Loucy (cell line): ENCODE data around the gene ITCH.
"Not testable (repeated sequence)": the region's sequence is repeated elsewhere in the genome, so short reads cannot be mapped to it uniquely, and the experiment has no call there.

Experiments
- H2AFZ ChIP-seq: fragments of 200-600 bp; sonication (generic); 2 replicates; pipeline ENCODE4 v1.6.0; 2016; ENCODE audit warnings: antibody characterized with exemption, mild to moderate bottlenecking, low read length, moderate library complexity
- H3F3A ChIP-seq: fragments of 200-600 bp; 2 replicates; pipeline ENCODE4 v1.6.0; 2016; ENCODE audit warnings: antibody characterized with exemption, low read depth, mild to moderate bottlenecking
- H3K27me3 ChIP-seq: fragments of 200-600 bp; sonication (generic); 2 replicates; pipeline ENCODE4 v1.6.1; 2014; ENCODE audit warnings: low read length, mild to moderate bottlenecking; ENCODE audit not compliant: insufficient read depth, poor library complexity, severe bottlenecking
- H3K36me3 ChIP-seq: fragments of 200-600 bp; sonication (generic); 2 replicates; pipeline ENCODE4 v1.6.1; 2016; ENCODE audit warnings: low read length; ENCODE audit not compliant: insufficient read depth
- H3K4me1 ChIP-seq: fragments of 200-600 bp; sonication (generic); 2 replicates; pipeline ENCODE4 v1.5.1; 2014; ENCODE audit warnings: low read length, mild to moderate bottlenecking; ENCODE audit not compliant: insufficient read depth, poor library complexity, severe bottlenecking
- H3K4me2 ChIP-seq: fragments of 200-600 bp; sonication (generic); 2 replicates; pipeline ENCODE4 v1.6.0; 2014; ENCODE audit warnings: antibody characterized with exemption, low read length, low read depth, mild to moderate bottlenecking; ENCODE audit not compliant: poor library complexity, severe bottlenecking
- H3K4me3 ChIP-seq: fragments of 200-600 bp; sonication (generic); 2 replicates; pipeline ENCODE4 v1.5.1; 2014; ENCODE audit warnings: low read length, mild to moderate bottlenecking, mixed read lengths; ENCODE audit not compliant: poor library complexity, severe bottlenecking
- H3K79me2 ChIP-seq: fragments of 200-600 bp; sonication (generic); 2 replicates; pipeline ENCODE4 v1.6.1; 2014; ENCODE audit warnings: low read length; ENCODE audit not compliant: insufficient read depth
- H3K9ac ChIP-seq: fragments of 200-600 bp; sonication (generic); 2 replicates; pipeline ENCODE4 v1.6.0; 2014; ENCODE audit warnings: mild to moderate bottlenecking, low read depth, low read length, moderate library complexity; ENCODE audit not compliant: poor library complexity, severe bottlenecking
- H3K9me2 ChIP-seq: fragments of 200-600 bp; sonication (generic); replicated peaks from 2 replicates; pipeline ENCODE4 v1.6.1; 2016; ENCODE audit warnings: low read depth, low read length, mixed read lengths
- H3K9me3 ChIP-seq: fragments of 200-600 bp; sonication (generic); 2 replicates; pipeline ENCODE4 v1.6.1; 2014; ENCODE audit warnings: mild to moderate bottlenecking, antibody characterized with exemption, low read length, low read depth; ENCODE audit not compliant: insufficient read depth
- H4K20me1 ChIP-seq: fragments of 200-600 bp; sonication (generic); 2 replicates; pipeline ENCODE4 v1.6.0; 2014; ENCODE audit warnings: antibody characterized with exemption, low read length, mild to moderate bottlenecking; ENCODE audit not compliant: insufficient read depth, poor library complexity, severe bottlenecking
- CTCF ChIP-seq: fragments of 200-600 bp; sonication (generic); conservative IDR thresholded peaks from 2 replicates; pipeline ENCODE4 v1.5.1; 2014; ENCODE audit warnings: mild to moderate bottlenecking, antibody characterized with exemption, low read length
- EZH2phosphoT487 ChIP-seq: fragments of 200-600 bp; IDR thresholded peaks from 2 replicates; pipeline ENCODE4 v1.6.1; 2018; ENCODE audit warnings: antibody characterized with exemption, mild to moderate bottlenecking, moderate library complexity, borderline replicate concordance

Gene ITCH

GRCh38 chr20:34420146-34420545 is 57.1 kb downstream of the ITCH start:
- Histone ChIP-seq H2AFZ (no peak overlapping the region), H3K9ac (no peak overlapping the region), H3K9me2 (no peaks in the 10 kb centered on the region), H3F3A (no peaks in the 10 kb centered on the region), H3K4me1 (no peaks in the 10 kb centered on the region), H3K79me2 (0 out of 2 replicates have a peak, but pooled peaks cover 10% of the 10 kb centered on the region), H3K36me3 (peaks cover 71% of the 10 kb centered on the region), H4K20me1 (peaks cover 3% of the 10 kb centered on the region), H3K27me3 (no peaks in the 10 kb centered on the region), H3K4me3 (no peak overlapping the region), H3K4me2 (no peak overlapping the region), H3K9me3 (no peaks in the 10 kb centered on the region)
- TF ChIP-seq CTCF, result no peak
- no peak for TF ChIP-seq EZH2phosphoT487

GRCh38 chr20:34420975-34421374 is 57.9 kb downstream of the ITCH start:
- H3K9me2 ChIP-seq, result no peaks in the 10 kb centered on the region
- peaks cover 3% of the 10 kb centered on the region for H4K20me1 ChIP-seq
- H3F3A ChIP-seq, result no peaks in the 10 kb centered on the region
- H3K9me3 ChIP-seq, result no peaks in the 10 kb centered on the region
- no peak overlapping the region for H2AFZ ChIP-seq
- 0 out of 2 replicates have a peak, but pooled peaks cover 10% of the 10 kb centered on the region for H3K79me2 ChIP-seq
- no peak overlapping the region for H3K4me3 ChIP-seq
- H3K36me3 ChIP-seq, result peaks cover 71% of the 10 kb centered on the region
- no peak overlapping the region for H3K4me2 ChIP-seq
- TF ChIP-seq EZH2phosphoT487 (no peak), CTCF (no peak)
- H3K27me3 ChIP-seq, result no peaks in the 10 kb centered on the region
- H3K9ac ChIP-seq, result no peak overlapping the region
- H3K4me1 ChIP-seq, result no peaks in the 10 kb centered on the region

GRCh38 chr20:34421766-34422466 is 58.8 kb downstream of the ITCH start:
- Histone ChIP-seq H3K9ac (no peak overlapping the region), H3K4me3 (no peak overlapping the region), H3K79me2 (0 out of 2 replicates have a peak, but pooled peaks cover 10% of the 10 kb centered on the region), H3F3A (no peaks in the 10 kb centered on the region), H3K4me2 (no peak overlapping the region), H3K4me1 (no peaks in the 10 kb centered on the region), H3K36me3 (peaks cover 73% of the 10 kb centered on the region), H3K27me3 (no peaks in the 10 kb centered on the region), H3K9me3 (no peaks in the 10 kb centered on the region), H4K20me1 (peaks cover 3% of the 10 kb centered on the region), H2AFZ (no peak overlapping the region), H3K9me2 (no peaks in the 10 kb centered on the region)
- TF ChIP-seq EZH2phosphoT487 (no peak), CTCF (no peak)

DNA sequence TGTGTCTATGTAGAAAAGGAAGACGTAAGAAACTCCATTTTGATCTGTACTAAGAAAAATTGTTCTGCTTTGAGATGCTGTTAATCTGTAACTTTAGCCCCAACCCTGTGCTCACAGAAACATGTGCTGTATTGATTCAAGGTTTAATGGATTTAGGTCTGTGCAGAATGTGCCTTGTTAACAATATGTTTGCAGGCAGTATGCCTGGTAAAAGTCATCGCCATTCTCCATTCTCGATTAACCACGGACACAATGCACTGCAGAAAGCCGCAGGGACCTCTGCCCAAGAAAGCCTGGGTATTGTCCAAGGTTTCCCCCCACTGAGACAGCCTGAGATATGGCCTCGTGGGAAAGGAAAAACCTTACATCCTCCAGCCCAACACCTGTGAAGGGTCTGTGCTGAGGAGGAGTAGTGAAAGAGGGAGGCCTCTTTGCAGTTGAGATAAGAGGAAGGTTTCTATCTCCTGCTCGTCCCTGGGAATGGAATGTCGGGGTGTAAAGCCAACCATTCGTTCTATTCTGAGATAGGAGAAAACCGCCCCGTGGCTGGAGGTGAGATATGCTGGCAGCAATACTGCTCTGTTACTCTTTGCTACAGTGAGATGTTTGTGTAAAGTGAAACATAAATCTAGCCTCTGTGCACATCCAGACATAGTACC is 62.1 kb downstream of the ITCH start:
- H3K27me3 ChIP-seq, H3K4me2 ChIP-seq, H3K9ac ChIP-seq, H3K9me2 ChIP-seq, H3F3A ChIP-seq, H3K4me1 ChIP-seq, H3K4me3 ChIP-seq, H2AFZ ChIP-seq, H3K9me3 ChIP-seq, H4K20me1 ChIP-seq: not testable (repeated sequence)
- peaks cover 65% of the 10 kb centered on the region for H3K36me3 ChIP-seq
- 0 out of 2 replicates have a peak, but pooled peaks cover 10% of the 10 kb centered on the region for H3K79me2 ChIP-seq
